CD4-positive, alpha-beta T cell (primary cell): Measurements from ENCODE around the gene C1GALT1C1. TPM values are rescaled to one million over a fixed set of nuclear protein-coding genes. Genes with fewer than 3 reads are reported as not detected.
A peak's percentile ranks its signal among the peaks of the same experiment; 100 is the strongest.

Experiments
- ATAC-seq: fragments of 200-7000 bp; cut with Tn5 transposase; one replicate; pipeline ENCODE4 v1.10.0; 2022; ENCODE audit warnings: mild to moderate bottlenecking; ENCODE audit not compliant: poor library complexity
- CTCF ChIA-PET: fragments of 350-600 bp; sonication (Branson Sonifier 250); formaldehyde crosslinking; loops from one replicate; lab custom pipeline; 2021; ENCODE audit warnings: antibody characterized with exemption, inconsistent platforms; lab: Charles Lee
- POLR2A ChIA-PET: fragments of 350-600 bp; sonication (Branson Sonifier 250); formaldehyde crosslinking; loops from one replicate; lab custom pipeline; 2021; ENCODE audit warnings: antibody characterized with exemption, inconsistent platforms; lab: Charles Lee
- DNase-seq, 14 experiments: peaks; one replicate each; pipeline ENCODE4 v3.0.0-alpha.2; 2013 to 2020; ENCODE audit warnings: mixed read lengths in 2 of 14
- H3K27ac ChIP-seq, 2 donors: one replicate each; pipeline versions ENCODE4 v1.5.1 to v1.7.0; 2013; ENCODE audit warnings: low read length in 2 of 2, low read depth in 1 of 2, mild to moderate bottlenecking in 1 of 2
- H3K27me3 ChIP-seq, 2 experiments: 1 replicate in 1 of 2; 2 replicates in 1 of 2; pipeline versions ENCODE4 v1.6.1 to v1.7.0; 2013; ENCODE audit warnings: low read length in 2 of 2, control low read depth in 1 of 2, mild to moderate bottlenecking in 1 of 2, moderate library complexity in 1 of 2; ENCODE audit not compliant: insufficient read depth in 2 of 2, control insufficient read depth in 1 of 2
- H3K36me3 ChIP-seq: one replicate; pipeline ENCODE4 v1.6.1; 2013; ENCODE audit warnings: low read length, control low read depth; ENCODE audit not compliant: insufficient read depth
- H3K4me1 ChIP-seq: one replicate; pipeline ENCODE4 v1.6.1; 2013; ENCODE audit warnings: low read length, control low read depth; ENCODE audit not compliant: insufficient read depth
- H3K4me3 ChIP-seq: one replicate; pipeline ENCODE4 v1.5.1; 2013; ENCODE audit warnings: mild to moderate bottlenecking, low read length, moderate library complexity
- H3K9me3 ChIP-seq, 2 experiments: 1 replicate in 1 of 2; 2 replicates in 1 of 2; pipeline versions ENCODE4 v1.6.1 to v1.7.0; 2013; ENCODE audit warnings: low read length in 2 of 2, mild to moderate bottlenecking in 2 of 2, control low read depth in 1 of 2, moderate library complexity in 1 of 2; ENCODE audit not compliant: control insufficient read depth in 1 of 2, insufficient read depth in 1 of 2
- H3K27ac Mint-ChIP-seq: one replicate; pipeline ENCODE4 v1.8.0; 2020; ENCODE audit warnings: mixed read lengths
- H3K27me3 Mint-ChIP-seq: one replicate; pipeline ENCODE4 v1.8.0; 2021; ENCODE audit warnings: mixed read lengths
- H3K36me3 Mint-ChIP-seq: one replicate; pipeline ENCODE4 v1.8.0; 2021; ENCODE audit warnings: low read depth, mixed read lengths
- H3K4me1 Mint-ChIP-seq: one replicate; pipeline ENCODE4 v1.8.0; 2021; ENCODE audit warnings: low read depth, mixed read lengths
- H3K4me3 Mint-ChIP-seq: one replicate; pipeline ENCODE4 v1.8.0; 2020; ENCODE audit warnings: mild to moderate bottlenecking, mixed read lengths
- H3K9me3 Mint-ChIP-seq: one replicate; pipeline ENCODE4 v1.8.0; 2020; ENCODE audit warnings: mixed read lengths
- CTCF ChIP-seq: fragments of 200-600 bp; IDR thresholded peaks from one replicate; pipeline ENCODE4 v1.8.0; 2022; ENCODE audit warnings: antibody characterized with exemption, mild to moderate bottlenecking
- intact Hi-C, 2 experiments: fragments of 100-400 bp; cut with DNase I in 1 of 2; cut with micrococcal nuclease in 1 of 2; formaldehyde crosslinking; loops; one replicate each; pipeline versions ENCODE4 v1.15.1 to v1.9.0; 2023 to 2025; cut with DNase I, micrococcal nuclease
- total RNA-seq, 174 experiments: library from RNA in 2 of 174; stranded (reverse) in 2 of 174; gene quantifications; one replicate each; pipeline ENCODE4 v1.2.3 and lab custom pipeline; 2021 to 2026

Gene C1GALT1C1
- total RNA-seq, 2 experiments from 2014 or later: 2.3 to 3.3 TPM

DNA sequence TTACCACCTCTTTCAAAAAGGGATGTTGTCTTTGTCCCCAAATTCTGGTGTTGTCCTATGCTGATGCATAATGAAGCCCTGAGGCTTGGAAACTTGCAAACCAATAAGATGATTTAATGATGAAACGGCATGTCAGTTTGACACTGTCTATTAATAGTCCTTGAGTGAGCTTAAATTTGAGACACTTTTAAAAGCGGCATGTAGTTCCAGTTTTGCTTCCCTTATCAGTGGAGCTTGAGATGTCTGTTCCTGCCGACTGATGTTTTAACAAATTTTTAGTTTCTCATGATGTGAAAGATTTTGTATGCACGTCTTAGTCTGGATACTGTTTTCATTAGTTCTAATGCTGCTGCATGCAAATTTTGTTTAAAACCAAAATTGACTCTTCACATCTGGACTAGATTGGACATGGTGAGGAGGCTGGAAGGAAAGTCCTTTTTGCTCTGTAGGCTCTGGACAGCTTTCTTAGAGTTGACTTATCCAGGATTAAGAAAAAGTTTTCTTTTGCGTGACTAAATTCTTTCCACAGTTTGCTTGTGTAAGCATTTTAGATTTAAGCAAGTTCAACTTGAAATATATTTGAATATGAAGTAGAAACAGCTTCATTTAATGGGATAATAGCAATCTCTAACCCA lies 11.7 kb downstream of the C1GALT1C1 start:
- ATAC-seq: no peak
- CTCF ChIA-PET: no interaction called here
- Histone ChIP-seq H3K9me3 (no peaks in the 10 kb centered on the region), H3K27ac (no peak overlapping the region), H3K4me1 (no peaks in the 10 kb centered on the region), H3K4me3 (no peak overlapping the region), H3K36me3 (peaks cover 18% of the 10 kb centered on the region), H3K27me3 (no peaks in the 10 kb centered on the region)
- H3K27me3 Mint-ChIP-seq: no peaks in the 10 kb centered on the region
- no peaks in the 10 kb centered on the region for H3K9me3 Mint-ChIP-seq
- intact Hi-C loops: no loop called here
- H3K36me3 Mint-ChIP-seq: peaks cover 44% of the 10 kb centered on the region
- DNase-seq: no peak
- H3K4me1 Mint-ChIP-seq: no peaks in the 10 kb centered on the region
- no peak overlapping the region for H3K4me3 Mint-ChIP-seq
- H3K27ac Mint-ChIP-seq: no peak overlapping the region
- no peak for TF ChIP-seq CTCF
- POLR2A ChIA-PET: interaction anchor here (1.9 to 2.7 kb wide), 2 partner anchors 14 to 57 kb away, joined by 7 to 9 read pairs; partner anchors contain the start of genes CUL4B and MCTS1

DNA sequence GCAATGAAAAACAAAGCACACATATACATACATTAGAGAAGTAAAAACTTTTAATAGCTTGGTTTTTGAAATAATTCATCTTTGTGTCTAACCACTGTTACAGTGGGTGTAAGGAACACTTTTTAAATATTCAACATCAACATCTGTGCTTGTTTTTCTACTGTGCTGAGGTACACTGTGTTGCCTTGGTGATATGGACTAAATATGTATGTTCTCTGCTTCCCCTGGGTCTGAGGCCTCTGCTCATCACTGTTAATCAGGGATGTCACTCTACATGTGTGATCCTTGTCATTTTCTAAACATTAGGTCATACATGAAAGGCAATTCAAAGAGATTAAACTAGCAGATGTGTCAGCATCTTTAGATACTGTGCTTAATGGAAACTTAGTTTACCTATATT lies 15.0 kb downstream of the C1GALT1C1 start:
- POLR2A ChIA-PET: interaction anchor here (2.3 kb wide), 1 partner anchor 54 kb away, joined by 7 read pairs; the partner anchor contains the start of gene CUL4B
- Histone ChIP-seq H3K9me3 (no peaks in the 10 kb centered on the region), H3K27ac (no peak overlapping the region)

DNA sequence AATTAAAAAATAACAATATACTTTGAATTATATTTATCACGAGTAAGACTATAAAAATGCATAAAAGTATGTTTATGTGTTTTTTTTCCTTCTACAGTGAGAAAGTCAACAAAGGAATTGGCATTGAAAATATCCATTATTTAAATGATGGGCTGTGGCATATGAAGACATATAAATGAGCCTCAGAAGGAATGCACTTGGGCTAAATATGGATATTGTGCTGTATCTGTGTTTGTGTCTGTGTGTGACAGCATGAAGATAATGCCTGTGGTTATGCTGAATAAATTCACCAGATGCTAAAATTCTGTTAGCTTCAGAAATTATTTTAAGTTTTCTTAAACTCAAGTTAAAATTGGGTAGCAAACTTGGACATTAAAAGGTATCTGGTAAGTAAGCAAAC lies 17.8 kb downstream of the C1GALT1C1 start:
- H3K9me3 ChIP-seq: no peaks in the 10 kb centered on the region
- Mint-ChIP-seq H3K4me3 (no peak overlapping the region), H3K9me3 (no peaks in the 10 kb centered on the region), H3K4me1 (no peaks in the 10 kb centered on the region), H3K36me3 (peaks cover 48% of the 10 kb centered on the region), H3K27ac (no peak overlapping the region), H3K27me3 (no peaks in the 10 kb centered on the region)
- CTCF ChIA-PET: interaction anchor here (0.9 kb wide), 1 partner anchor 16 kb away, joined by 3 read pairs; no protein-coding TSS in a partner anchor
- TF ChIP-seq CTCF: no peak
- no peak overlapping the region for H3K27ac ChIP-seq
- intact Hi-C loops: no loop called here
- H3K4me3 ChIP-seq: no peak overlapping the region
- H3K36me3 ChIP-seq: peaks cover 38% of the 10 kb centered on the region
- POLR2A ChIA-PET: no interaction called here
- no peaks in the 10 kb centered on the region for H3K27me3 ChIP-seq
- ATAC-seq: no peak
- DNase-seq: no peak
- no peaks in the 10 kb centered on the region for H3K4me1 ChIP-seq

More for the DNA sequence above, 15.0 kb downstream of the C1GALT1C1 start:
- H3K27ac Mint-ChIP-seq: peak overlapping the region; percentile 39
- Histone ChIP-seq H3K36me3 (peaks cover 28% of the 10 kb centered on the region), H3K4me1 (no peaks in the 10 kb centered on the region), H3K27me3 (no peaks in the 10 kb centered on the region), H3K4me3 (no peak overlapping the region)
- intact Hi-C loops: no loop called here
- no peaks in the 10 kb centered on the region for H3K27me3 Mint-ChIP-seq
- DNase-seq (no peak), ATAC-seq (no peak)
- CTCF ChIA-PET: no interaction called here
- H3K4me3 Mint-ChIP-seq: no peak overlapping the region
- no peaks in the 10 kb centered on the region for H3K9me3 Mint-ChIP-seq
- H3K36me3 Mint-ChIP-seq: peaks cover 39% of the 10 kb centered on the region
- no peak for TF ChIP-seq CTCF
- no peaks in the 10 kb centered on the region for H3K4me1 Mint-ChIP-seq
